Fibroblast of lung (primary cell): ENCODE measurements around the gene ASB4. TPM values are rescaled to one million over a fixed set of nuclear protein-coding genes. Genes with fewer than 3 reads are reported as not detected.
"Not testable (repeated sequence)": the region's sequence is repeated elsewhere in the genome, so short reads cannot be mapped to it uniquely, and the experiment has no call there.

ENCODE experiments used
- DNase-seq, 2 donors: peaks; one replicate each; pipeline versions ENCODE4 v3.0.0 to v3.0.0-alpha.2; 2010; ENCODE audit warnings: low read depth in 2 of 2
- H2AFZ ChIP-seq: 2 replicates; pipeline ENCODE4 v1.5.1; 2012; ENCODE audit warnings: low read length, control low read depth, inconsistent platforms
- H3K27ac ChIP-seq: 2 replicates; pipeline ENCODE4 v1.5.1; 2011; ENCODE audit warnings: low read length, control low read depth; ENCODE audit not compliant: insufficient read depth
- H3K27me3 ChIP-seq: 2 replicates; pipeline ENCODE4 v1.5.1; 2011; ENCODE audit warnings: mild to moderate bottlenecking, low read length; ENCODE audit not compliant: control insufficient read depth, insufficient read depth
- H3K36me3 ChIP-seq: 2 replicates; pipeline ENCODE4 v1.5.1; 2011; ENCODE audit warnings: low read length; ENCODE audit not compliant: control insufficient read depth, insufficient read depth
- H3K4me1 ChIP-seq: 2 replicates; pipeline ENCODE4 v1.5.1; 2011; ENCODE audit warnings: low read length; ENCODE audit not compliant: control insufficient read depth, insufficient read depth; ENCODE audit errors: extremely low read depth
- H3K4me2 ChIP-seq: 2 replicates; pipeline ENCODE4 v1.5.1; 2011; ENCODE audit warnings: low read length, control low read depth; ENCODE audit not compliant: insufficient read depth; ENCODE audit errors: extremely low read depth
- H3K4me3 ChIP-seq, 4 experiments: fragments of 200-600 bp in 1 of 4; sonication (generic) in 1 of 4; replicated peaks in 1 of 4; 2 replicates each; pipeline ENCODE4 v1.5.1; 2011 to 2016; ENCODE audit warnings: low read length in 4 of 4, low read depth in 3 of 4, mild to moderate bottlenecking in 3 of 4, control low read depth in 2 of 4, inconsistent platforms in 1 of 4, mixed read lengths in 1 of 4; ENCODE audit not compliant: insufficient read depth in 1 of 4; ENCODE audit errors: control extremely low read depth in 1 of 4
- H3K79me2 ChIP-seq: 2 replicates; pipeline ENCODE4 v1.5.1; 2012; ENCODE audit warnings: mild to moderate bottlenecking, low read length, inconsistent platforms; ENCODE audit not compliant: control insufficient read depth, insufficient read depth
- H3K9ac ChIP-seq: 2 replicates; pipeline ENCODE4 v1.5.1; 2011; ENCODE audit warnings: mild to moderate bottlenecking, low read length, control low read depth; ENCODE audit not compliant: insufficient read depth
- H3K9me3 ChIP-seq: 2 replicates; pipeline ENCODE4 v1.5.1; 2012; ENCODE audit warnings: low read depth, low read length; ENCODE audit not compliant: control insufficient read depth, insufficient read depth
- H4K20me1 ChIP-seq: 2 replicates; pipeline ENCODE4 v1.5.1; 2011; ENCODE audit warnings: low read length; ENCODE audit not compliant: control insufficient read depth, insufficient read depth; ENCODE audit errors: extremely low read depth
- CTCF ChIP-seq, 2 donors: IDR thresholded peaks in 1 of 2; conservative IDR thresholded peaks in 1 of 2; 1 replicate in 1 of 2; 2 replicates in 1 of 2; pipeline ENCODE4 v1.5.1; 2011 to 2012; ENCODE audit warnings: low read length in 2 of 2, control low read depth in 1 of 2, inconsistent platforms in 1 of 2, low read depth in 1 of 2, mild to moderate bottlenecking in 1 of 2
- EZH2 ChIP-seq: IDR thresholded peaks from 2 replicates; pipeline ENCODE4 v1.5.1; 2012; ENCODE audit warnings: low read length, control low read depth, mild to moderate bottlenecking; ENCODE audit errors: missing control alignments
- polyA plus RNA-seq, 2 donors: library from polyadenylated mRNA; depleted of rRNA in 1 of 2; stranded (reverse) in 1 of 2; unstranded in 1 of 2; fragments of >200 nt; gene quantifications; 2 replicates each; pipeline ENCODE4 v1.2.1, GENCODE V29; 2011 to 2012; ENCODE audit warnings: missing spikeins in 1 of 2
- total RNA-seq: library from RNA; depleted of rRNA; stranded (reverse); fragments of >200 nt; gene quantifications from 2 replicates; pipeline ENCODE4 v1.2.1, GENCODE V29; 2014

ASB4 gene
- total and polyA plus RNA-seq, 2 donors (not counting 1 experiment from before 2014, with no cell fraction given) = not detected

GRCh38 chr7:95547361-95548348 is 61.9 kb downstream of the ASB4 start:
- H3K4me1 ChIP-seq = peaks cover 7% of the 10 kb centered on the region
- H3K9ac ChIP-seq = no peak overlapping the region
- no peaks in the 10 kb centered on the region for H3K36me3 ChIP-seq
- DNase-seq = peak in 1 of 2 donors; percentile 63
- TF ChIP-seq CTCF (conservative IDR thresholded peaks at IDR 0.05 in 1 of 2, IDR thresholded peaks at IDR 0.05 in 1 of 2; ENCODE audit: low read depth in 1 of 2, low read length in 2 of 2) (no peak), EZH2 (no peak)
- no peak overlapping the region for H2AFZ ChIP-seq
- H3K4me2 ChIP-seq = no peak overlapping the region
- H3K4me3 ChIP-seq = no peak overlapping the region
- H3K9me3 ChIP-seq = no peaks in the 10 kb centered on the region
- no peaks in the 10 kb centered on the region for H4K20me1 ChIP-seq
- H3K27me3 ChIP-seq = no peaks in the 10 kb centered on the region
- H3K79me2 ChIP-seq = no peaks in the 10 kb centered on the region
- H3K27ac ChIP-seq = no peak overlapping the region

GRCh38 chr7:95549818-95550529 is 64.2 kb downstream of the ASB4 start:
- no peaks in the 10 kb centered on the region for H3K79me2 ChIP-seq
- H3K4me3 ChIP-seq = no peak overlapping the region
- H3K9ac ChIP-seq = no peak overlapping the region
- peaks cover 7% of the 10 kb centered on the region for H3K4me1 ChIP-seq
- no peaks in the 10 kb centered on the region for H3K36me3 ChIP-seq
- H3K27ac ChIP-seq = no peak overlapping the region
- H3K27me3 ChIP-seq = no peaks in the 10 kb centered on the region
- no peaks in the 10 kb centered on the region for H3K9me3 ChIP-seq
- no peak overlapping the region for H3K4me2 ChIP-seq
- peak; percentile 92 to 99 for DNase-seq
- no peak overlapping the region for H2AFZ ChIP-seq
- H4K20me1 ChIP-seq = no peaks in the 10 kb centered on the region
- TF ChIP-seq EZH2 (no peak), CTCF (conservative IDR thresholded peaks at IDR 0.05 in 1 of 2, IDR thresholded peaks at IDR 0.05 in 1 of 2; ENCODE audit: low read depth in 1 of 2, low read length in 2 of 2) (no peak)

- Histone ChIP-seq H3K27ac (no peak overlapping the region), H3K79me2 (no peaks in the 10 kb centered on the region), H3K4me3 (no peak overlapping the region), H3K4me2 (no peak overlapping the region), H3K27me3 (no peaks in the 10 kb centered on the region), H2AFZ (no peak overlapping the region), H3K36me3 (no peaks in the 10 kb centered on the region), H3K9me3 (no peaks in the 10 kb centered on the region), H4K20me1 (no peaks in the 10 kb centered on the region), H3K4me1 (peaks cover 5% of the 10 kb centered on the region), H3K9ac (no peak overlapping the region)
- no peak for DNase-seq
- TF ChIP-seq CTCF (conservative IDR thresholded peaks at IDR 0.05 in 1 of 2, IDR thresholded peaks at IDR 0.05 in 1 of 2; ENCODE audit: low read depth in 1 of 2, low read length in 2 of 2) = no peak
- no peak for TF ChIP-seq EZH2
These were observed 64.8 kb downstream of the ASB4 start for GRCh38 chr7:95550546-95550945.

GRCh38 chr7:95552010-95552926 is 66.5 kb downstream of the ASB4 start:
- not testable (repeated sequence) for H3K4me3 ChIP-seq, H3K9me3 ChIP-seq, H4K20me1 ChIP-seq, DNase-seq, H3K79me2 ChIP-seq, H3K4me2 ChIP-seq, H3K27me3 ChIP-seq, H3K27ac ChIP-seq, H3K9ac ChIP-seq, H3K4me1 ChIP-seq, H2AFZ ChIP-seq, H3K36me3 ChIP-seq
